ENCODE measurements around the gene LIN37. TPM values are rescaled to one million over a fixed set of nuclear protein-coding genes. Genes with fewer than 3 reads are reported as not detected.

LIN37 gene
- total RNA-seq, 1 experiment from 2014 or later: 23.5 TPM

GRCh38 chr19:35750167-35750566, 1.8 kb downstream of the LIN37 start:
- ATAC-seq: no peak
- Histone ChIP-seq H3K4me3 (ENCODE audit: low read depth in 2 of 2, low read length in 2 of 2) (no peak overlapping the region), H3K27me3 (ENCODE audit: control insufficient read depth, insufficient read depth, low read length) (no peaks in the 10 kb centered on the region), H3K9me3 (ENCODE audit: control insufficient read depth, insufficient read depth, low read depth, low read length) (no peaks in the 10 kb centered on the region), H3K27ac (ENCODE audit: low read length) (no peak overlapping the region), H3K4me1 (ENCODE audit: control insufficient read depth, insufficient read depth, low read length) (peaks cover 18% of the 10 kb centered on the region), H3K36me3 (ENCODE audit: control insufficient read depth, insufficient read depth, low read length) (no peaks in the 10 kb centered on the region)
- no TSS peak for BruUV-seq (replicated peaks)
- in situ Hi-C loops (cut with HindIII; ENCODE audit: low pct_unique_long_range_greater_than_20kb, low sequenced_read_pairs): no loop called here
- no peak for TF ChIP-seq CTCF (IDR thresholded peaks at IDR 0.05)
- TF ChIP-seq TCF7L2 (IDR thresholded peaks at IDR 0.05; ENCODE audit: low read depth, low read length): no peak
- no peak for TF ChIP-seq REST (IDR thresholded peaks at IDR 0.05; ENCODE audit: insufficient read depth in 1 of 2, low read depth in 2 of 2, low read length in 1 of 2)
- TF ChIP-seq SIN3A (IDR thresholded peaks at IDR 0.05; ENCODE audit: borderline replicate concordance, insufficient read depth, low read depth, low read length): no peak
- no peak for TF ChIP-seq POLR2AphosphoS5 (IDR thresholded peaks at IDR 0.05; ENCODE audit: low read depth, low read length)
- ChIA-PET POLR2A (no interaction called here), CTCF (no interaction called here)
- intact Hi-C loops (cut with micrococcal nuclease; ENCODE audit: unreplicated experiment): no loop called here
- no peak for DNase-seq (ENCODE audit: low read depth, low spot score)

- intact Hi-C loops (cut with micrococcal nuclease; ENCODE audit: unreplicated experiment): no loop called here
- TF ChIP-seq SIN3A (IDR thresholded peaks at IDR 0.05; ENCODE audit: borderline replicate concordance, insufficient read depth, low read depth, low read length): no peak
- TF ChIP-seq REST (IDR thresholded peaks at IDR 0.05; ENCODE audit: insufficient read depth in 1 of 2, low read depth in 2 of 2, low read length in 1 of 2): no peak
- TF ChIP-seq POLR2AphosphoS5 (IDR thresholded peaks at IDR 0.05; ENCODE audit: low read depth, low read length): no peak
- TF ChIP-seq CTCF (IDR thresholded peaks at IDR 0.05): no peak
- no peak for TF ChIP-seq TCF7L2 (IDR thresholded peaks at IDR 0.05; ENCODE audit: low read depth, low read length)
- H3K9me3 ChIP-seq (ENCODE audit: control insufficient read depth, insufficient read depth, low read depth, low read length): no peaks in the 10 kb centered on the region
- in situ Hi-C loops (cut with HindIII; ENCODE audit: low pct_unique_long_range_greater_than_20kb, low sequenced_read_pairs): no loop called here
- no peak for ATAC-seq
- no TSS peak for BruUV-seq (replicated peaks)
- no peaks in the 10 kb centered on the region for H3K27me3 ChIP-seq (ENCODE audit: control insufficient read depth, insufficient read depth, low read length)
- ChIA-PET CTCF (interaction anchor here (0.5 to 0.8 kb wide), 2 partner anchors 68 to 186 kb away, joined by 3 to 9 read pairs; no protein-coding TSS in a partner anchor), POLR2A (no interaction called here)
- no peaks in the 10 kb centered on the region for H3K36me3 ChIP-seq (ENCODE audit: control insufficient read depth, insufficient read depth, low read length)
- no peak for DNase-seq (ENCODE audit: low read depth, low spot score)
- H3K4me3 ChIP-seq (ENCODE audit: low read depth in 2 of 2, low read length in 2 of 2): no peak overlapping the region
- peaks cover 10% of the 10 kb centered on the region for H3K4me1 ChIP-seq (ENCODE audit: control insufficient read depth, insufficient read depth, low read length)
- H3K27ac ChIP-seq (ENCODE audit: low read length): no peak overlapping the region
Measured at GRCh38 chr19:35751839-35752745, 3.7 kb downstream of the LIN37 start.

Measured in Panc1 (cell line).